NCI-H1105 treated with DMSO at 0.1 percent for 48 hours (cell line): ENCODE data around the gene FAM107B.

ENCODE experiments used
- DNase-seq: peaks from one replicate; lab custom pipeline; 2025; lab: John Stamatoyannopoulos, UW

FAM107B gene

GRCh38 chr10:14580671-14581332 is 193.9 kb downstream of the FAM107B start:
- no peak for DNase-seq

- DNase-seq: no peak
These were observed 195.3 kb downstream of the FAM107B start for GRCh38 chr10:14579405-14579804.

- DNase-seq: no peak
These were observed 196.4 kb downstream of the FAM107B start for GRCh38 chr10:14578060-14578952.

- no peak for DNase-seq
These were observed 199.8 kb downstream of the FAM107B start for GRCh38 chr10:14574885-14575284.

GRCh38 chr10:14574291-14574690 is 200.4 kb downstream of the FAM107B start:
- no peak for DNase-seq

GRCh38 chr10:14573666-14574261 is 200.9 kb downstream of the FAM107B start:
- DNase-seq: no peak

GRCh38 chr10:14572811-14573210 is 201.9 kb downstream of the FAM107B start:
- no peak for DNase-seq

- no peak for DNase-seq
These were observed 202.7 kb downstream of the FAM107B start for GRCh38 chr10:14571866-14572507.

GRCh38 chr10:14570800-14571199 is 203.9 kb downstream of the FAM107B start:
- DNase-seq: no peak

- no peak for DNase-seq
These were observed 205.2 kb downstream of the FAM107B start for GRCh38 chr10:14569274-14570060.

GRCh38 chr10:14567421-14567820 is 207.3 kb downstream of the FAM107B start:
- DNase-seq: no peak

- no peak for DNase-seq
These were observed 208.2 kb downstream of the FAM107B start for GRCh38 chr10:14566498-14566897.

- no peak for DNase-seq
These were observed 209.5 kb downstream of the FAM107B start for GRCh38 chr10:14565199-14565598.

GRCh38 chr10:14564268-14564744 is 210.4 kb downstream of the FAM107B start:
- no peak for DNase-seq

GRCh38 chr10:14563359-14563940 is 211.2 kb downstream of the FAM107B start:
- no peak for DNase-seq

GRCh38 chr10:14563076-14563336 is 211.7 kb downstream of the FAM107B start:
- no peak for DNase-seq

- DNase-seq: no peak
These were observed 212.2 kb downstream of the FAM107B start for GRCh38 chr10:14562218-14563075.

GRCh38 chr10:14560791-14561765 is 213.6 kb downstream of the FAM107B start:
- no peak for DNase-seq

GRCh38 chr10:14560274-14560673 is 214.4 kb downstream of the FAM107B start:
- no peak for DNase-seq
